Measurements from ENCODE around the gene SNCAIP. TPM values are rescaled to one million over a fixed set of nuclear protein-coding genes. Genes with fewer than 3 reads are reported as not detected.
"Not testable (repeated sequence)": the region's sequence is repeated elsewhere in the genome, so short reads cannot be mapped to it uniquely, and the experiment has no call there.

The SNCAIP gene
- total and polyA plus RNA-seq, 9 of the 15 experiments (the other 6 are each of a cell fraction or from before 2014, with no cell fraction given) = 0.04 TPM; not detected in 8

DNA sequence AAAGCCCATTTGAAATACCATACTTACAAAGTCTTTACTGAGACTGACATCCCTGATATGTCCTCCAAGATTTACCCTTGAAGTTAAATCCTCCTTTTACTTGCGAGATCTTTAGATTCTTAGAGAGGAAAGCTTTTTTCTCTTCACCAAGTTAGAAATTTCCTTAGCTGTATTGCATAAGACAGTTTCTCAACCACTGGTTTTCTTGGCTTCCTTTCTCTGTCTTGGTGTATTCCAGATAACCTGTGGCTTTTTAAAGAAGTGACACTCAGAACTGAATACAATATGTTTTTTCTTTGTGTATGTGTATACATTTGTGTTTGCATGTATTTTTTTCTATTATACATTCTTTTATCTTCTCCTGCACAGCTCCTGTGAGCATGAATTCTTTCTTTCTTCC is 65.0 kb downstream of the SNCAIP start (continued):
- TF ChIP-seq, protein P1, sequence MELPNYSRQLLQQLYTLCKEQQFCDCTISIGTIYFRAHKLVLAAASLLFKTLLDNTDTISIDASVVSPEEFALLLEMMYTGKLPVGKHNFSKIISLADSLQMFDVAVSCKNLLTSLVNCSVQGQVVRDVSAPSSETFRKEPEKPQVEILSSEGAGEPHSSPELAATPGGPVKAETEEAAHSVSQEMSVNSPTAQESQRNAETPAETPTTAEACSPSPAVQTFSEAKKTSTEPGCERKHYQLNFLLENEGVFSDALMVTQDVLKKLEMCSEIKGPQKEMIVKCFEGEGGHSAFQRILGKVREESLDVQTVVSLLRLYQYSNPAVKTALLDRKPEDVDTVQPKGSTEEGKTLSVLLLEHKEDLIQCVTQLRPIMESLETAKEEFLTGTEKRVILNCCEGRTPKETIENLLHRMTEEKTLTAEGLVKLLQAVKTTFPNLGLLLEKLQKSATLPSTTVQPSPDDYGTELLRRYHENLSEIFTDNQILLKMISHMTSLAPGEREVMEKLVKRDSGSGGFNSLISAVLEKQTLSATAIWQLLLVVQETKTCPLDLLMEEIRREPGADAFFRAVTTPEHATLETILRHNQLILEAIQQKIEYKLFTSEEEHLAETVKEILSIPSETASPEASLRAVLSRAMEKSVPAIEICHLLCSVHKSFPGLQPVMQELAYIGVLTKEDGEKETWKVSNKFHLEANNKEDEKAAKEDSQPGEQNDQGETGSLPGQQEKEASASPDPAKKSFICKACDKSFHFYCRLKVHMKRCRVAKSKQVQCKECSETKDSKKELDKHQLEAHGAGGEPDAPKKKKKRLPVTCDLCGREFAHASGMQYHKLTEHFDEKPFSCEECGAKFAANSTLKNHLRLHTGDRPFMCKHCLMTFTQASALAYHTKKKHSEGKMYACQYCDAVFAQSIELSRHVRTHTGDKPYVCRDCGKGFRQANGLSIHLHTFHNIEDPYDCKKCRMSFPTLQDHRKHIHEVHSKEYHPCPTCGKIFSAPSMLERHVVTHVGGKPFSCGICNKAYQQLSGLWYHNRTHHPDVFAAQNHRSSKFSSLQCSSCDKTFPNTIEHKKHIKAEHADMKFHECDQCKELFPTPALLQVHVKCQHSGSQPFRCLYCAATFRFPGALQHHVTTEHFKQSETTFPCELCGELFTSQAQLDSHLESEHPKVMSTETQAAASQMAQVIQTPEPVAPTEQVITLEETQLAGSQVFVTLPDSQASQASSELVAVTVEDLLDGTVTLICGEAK (IDR thresholded peaks at IDR 0.05) = no peak
- TF ChIP-seq, protein P1 (CRISPR knock-in tag; IDR thresholded peaks at IDR 0.05) = no peak
- no peak for TF ChIP-seq TAF7 (tag; IDR thresholded peaks at IDR 0.05)

DNA sequence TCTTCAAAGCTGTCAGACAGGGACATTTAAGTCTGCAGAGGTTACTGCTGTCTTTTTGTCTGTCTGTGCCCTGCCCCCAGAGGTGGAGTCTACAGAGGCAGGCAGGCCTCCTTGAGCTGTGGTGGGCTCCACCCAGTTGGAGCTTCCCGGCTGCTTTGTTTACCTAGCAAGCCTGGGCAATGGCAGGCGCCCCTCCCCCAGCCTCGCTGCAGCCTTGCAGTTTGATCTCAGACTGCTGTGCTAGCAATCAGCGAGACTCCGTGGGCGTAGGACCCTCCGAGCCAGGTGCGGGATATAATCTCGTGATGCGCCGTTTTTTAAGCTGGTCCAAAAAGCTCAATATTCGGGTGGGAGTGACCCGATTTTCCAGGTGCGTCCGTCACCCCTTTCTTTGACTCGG is 70.9 kb downstream of the SNCAIP start:
- DNase-seq (ENCODE audit: extremely low read depth in 1 of 4, low spot score in 3 of 4); H3K79me2 ChIP-seq (ENCODE audit: control insufficient read depth, insufficient read depth, low read length); in situ Hi-C loops (cut with MboI); H3K27ac ChIP-seq (ENCODE audit: extremely low read depth, low read depth, low read length); H3K9me1 ChIP-seq (ENCODE audit: control insufficient read depth, insufficient read depth, low read length); H2AFZ ChIP-seq (ENCODE audit: low read depth, low read length); H4K20me1 ChIP-seq (replicated peaks; ENCODE audit: control insufficient read depth, insufficient read depth, low read length); H3K4me2 ChIP-seq (ENCODE audit: insufficient read depth, low read length); CTCF ChIA-PET (ENCODE audit: low intra/inter-chr PET ratio); FAIRE-seq; H3K4me3 ChIP-seq; ATAC-seq; H3K9me3 ChIP-seq (replicated peaks; ENCODE audit: control insufficient read depth, insufficient read depth, low read depth, low read length); intact Hi-C loops (cut with micrococcal nuclease); H3K27me3 ChIP-seq (ENCODE audit: control insufficient read depth in 2 of 2, insufficient read depth in 2 of 2, low read length in 2 of 2); H3K9ac ChIP-seq (ENCODE audit: insufficient read depth in 1 of 2, low read depth in 2 of 2, low read length in 2 of 2); H3K4me1 ChIP-seq (replicated peaks in 1 of 2; ENCODE audit: control insufficient read depth in 2 of 2, insufficient read depth in 2 of 2, low read length in 2 of 2); BruUV-seq (replicated peaks); H3K36me3 ChIP-seq (ENCODE audit: control insufficient read depth, insufficient read depth, low read length): not testable (repeated sequence)
- POLR2A ChIA-PET = interaction anchor here (0.6 kb wide), 1 partner anchor 16 kb away, joined by 3 read pairs; no protein-coding TSS in a partner anchor
- 0% methylated on average over 3 of the region's 16 CpGs for WGBS (ENCODE audit: insufficient coverage, low coverage, missing lambda C conversion rate)
